Adrenal gland (tissue), 12 donors: Measurements from ENCODE around the gene SCG3. TPM values are rescaled to one million over a fixed set of nuclear protein-coding genes. Genes with fewer than 3 reads are reported as not detected.
A peak's percentile ranks its signal among the peaks of the same experiment; 100 is the strongest.
"Not testable (repeated sequence)": the region's sequence is repeated elsewhere in the genome, so short reads cannot be mapped to it uniquely, and the experiment has no call there.

Experiments
- DNase-seq, 7 donors: peaks; one replicate each; pipeline ENCODE4 v3.0.0-alpha.2; 2019 to 2020
- H3K27ac ChIP-seq, 5 donors: fragments of 200-600 bp; sonication (generic) in 4 of 5; 1 replicate in 3 of 5; 2 replicates in 2 of 5; pipeline versions ENCODE4 v1.5.1 to v1.8.0; 2016 to 2020; ENCODE audit warnings: mild to moderate bottlenecking in 1 of 5
- H3K27me3 ChIP-seq: fragments of 200-600 bp; 2 replicates; pipeline ENCODE4 v1.8.0; 2021
- H3K36me3 ChIP-seq, 2 donors: fragments of 200-600 bp; replicated peaks in 1 of 2; 1 replicate in 1 of 2; 2 replicates in 1 of 2; pipeline versions ENCODE4 v1.5.1 to v1.8.0; 2018 to 2022
- H3K4me1 ChIP-seq, 2 donors: fragments of 200-600 bp; replicated peaks in 1 of 2; 1 replicate in 1 of 2; 2 replicates in 1 of 2; pipeline versions ENCODE4 v1.5.1 to v1.8.0; 2018 to 2021
- H3K4me3 ChIP-seq, 4 donors: fragments of 200-600 bp; sonication (generic) in 3 of 4; one replicate each; pipeline ENCODE4 v1.5.1; 2016 to 2018
- H3K9me3 ChIP-seq, 3 donors: fragments of 200-600 bp; sonication (generic) in 1 of 3; replicated peaks in 1 of 3; 1 replicate in 2 of 3; 2 replicates in 1 of 3; pipeline versions ENCODE4 v1.5.1 to v1.8.0; 2016 to 2021
- POLR2A ChIP-seq, 2 donors: fragments of 450-650 bp; IDR thresholded peaks; one replicate each; pipeline ENCODE4 v1.6.1; 2017; ENCODE audit warnings: antibody characterized with exemption in 2 of 2, mild to moderate bottlenecking in 2 of 2, moderate library complexity in 1 of 2
- WGBS, 4 donors: extraction: QIAGEN DNeasy Blood & Tissue Kit in 2 of 4; methylation state at CpG; one replicate each; pipeline versions ENCODE4 v1.1.5 to v1.1.7; 2013 to 2017; 5-methylcytosine and 5-hydroxymethylcytosine counted together
- intact Hi-C, 2 donors: fragments of 100-400 bp; cut with DNase I; formaldehyde crosslinking; loops; one replicate each; pipeline versions ENCODE4 v1.14.1 to v1.15.0; 2022 to 2023
- polyA plus RNA-seq, 3 donors: library from polyadenylated mRNA; stranded (reverse); fragments of 200-250 nt in 2 of 3; fragments of 350-450 nt in 1 of 3; fragmentation: Illumina TruSeq in 1 of 3; extraction: RNeasy Lipid Tissue Mini Kit (QIAGEN cat#74804) in 1 of 3; gene quantifications; one replicate each; pipeline ENCODE4 v1.2.3, GENCODE V29; 2013 to 2014
- total RNA-seq, 9 donors: library from RNA; depleted of rRNA in 4 of 9; stranded (reverse); fragments of >200 nt in 4 of 9; fragments of 120-200 nt in 1 of 9; fragmentation: NEBNext Ultra II Directional in 1 of 9; extraction: Animal tissue kit (Norgen Biotek cat#: 25700) in 1 of 9; gene quantifications; one replicate each; pipeline versions ENCODE4 v1.1.0 to v1.2.4, GENCODE V29; 2013 to 2023
- TF ChIP-seq, protein P1 (sequence below), 6 experiments: fragments of 450-650 bp in 4 of 6; fragments of 200-600 bp in 2 of 6; sonication (generic) in 1 of 6; IDR thresholded peaks; 1 replicate in 5 of 6; 2 replicates in 1 of 6; pipeline versions ENCODE4 v1.5.1 to v1.8.0; 2016 to 2021; ENCODE audit warnings: antibody characterized with exemption in 6 of 6, mild to moderate bottlenecking in 2 of 6, moderate library complexity in 1 of 6
- donor health status: healthy with polysubstance abuse.
- donor health status: Bipolar disorder and iron deficiency.
- donor health status: DM: yes; HTN: yes; CAD: no.
- donor health status: DM: no; HTN: no; CAD: no.
- donor health status: DM: no; HTN: no; CAD: no.
- donor health status: DM: yes; HTN: yes; CAD: no.

Gene SCG3
- total and polyA plus RNA-seq, 12 donors = 0.14 to 18.5 (median 2.7) TPM; not detected in 2

DNA sequence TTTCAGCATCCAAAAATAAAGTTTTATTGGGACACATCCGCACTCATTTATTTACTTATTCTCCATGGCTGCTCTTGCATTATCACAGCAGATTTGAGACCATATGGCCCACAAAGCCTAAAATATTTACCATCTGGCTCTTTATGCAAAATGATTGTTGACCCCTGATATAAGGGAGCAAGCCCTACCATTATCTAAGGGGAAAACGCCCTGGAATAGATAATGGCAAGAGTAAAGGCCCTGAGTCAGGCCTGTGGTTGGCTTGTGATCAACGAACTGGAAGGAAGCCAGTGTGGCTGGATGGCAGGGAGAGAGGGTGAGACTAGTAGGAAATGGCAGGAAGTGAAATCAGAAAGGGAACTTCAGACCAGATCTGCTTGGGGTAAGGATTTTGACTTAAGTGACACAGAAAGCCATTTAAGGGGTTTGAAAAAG lies 34.2 kb upstream of the SCG3 start:
- H3K4me3 ChIP-seq = no peak overlapping the region
- no peaks in the 10 kb centered on the region for H3K36me3 ChIP-seq
- WGBS, 4 donors = 41 to 55% (median 51%) methylated on average over 3 of the region's 3 CpGs
- TF ChIP-seq POLR2A (IDR thresholded peaks at IDR 0.05) = no peak
- TF ChIP-seq, protein P1, sequence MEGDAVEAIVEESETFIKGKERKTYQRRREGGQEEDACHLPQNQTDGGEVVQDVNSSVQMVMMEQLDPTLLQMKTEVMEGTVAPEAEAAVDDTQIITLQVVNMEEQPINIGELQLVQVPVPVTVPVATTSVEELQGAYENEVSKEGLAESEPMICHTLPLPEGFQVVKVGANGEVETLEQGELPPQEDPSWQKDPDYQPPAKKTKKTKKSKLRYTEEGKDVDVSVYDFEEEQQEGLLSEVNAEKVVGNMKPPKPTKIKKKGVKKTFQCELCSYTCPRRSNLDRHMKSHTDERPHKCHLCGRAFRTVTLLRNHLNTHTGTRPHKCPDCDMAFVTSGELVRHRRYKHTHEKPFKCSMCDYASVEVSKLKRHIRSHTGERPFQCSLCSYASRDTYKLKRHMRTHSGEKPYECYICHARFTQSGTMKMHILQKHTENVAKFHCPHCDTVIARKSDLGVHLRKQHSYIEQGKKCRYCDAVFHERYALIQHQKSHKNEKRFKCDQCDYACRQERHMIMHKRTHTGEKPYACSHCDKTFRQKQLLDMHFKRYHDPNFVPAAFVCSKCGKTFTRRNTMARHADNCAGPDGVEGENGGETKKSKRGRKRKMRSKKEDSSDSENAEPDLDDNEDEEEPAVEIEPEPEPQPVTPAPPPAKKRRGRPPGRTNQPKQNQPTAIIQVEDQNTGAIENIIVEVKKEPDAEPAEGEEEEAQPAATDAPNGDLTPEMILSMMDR (IDR thresholded peaks at IDR 0.05) = no peak
- no peaks in the 10 kb centered on the region for H3K27me3 ChIP-seq
- no peak overlapping the region for H3K27ac ChIP-seq
- intact Hi-C loops = no loop called here
- DNase-seq = peak; percentile 45 to 71 (median 67)
- H3K4me1 ChIP-seq = no peaks in the 10 kb centered on the region
- H3K9me3 ChIP-seq = no peaks in the 10 kb centered on the region

DNA sequence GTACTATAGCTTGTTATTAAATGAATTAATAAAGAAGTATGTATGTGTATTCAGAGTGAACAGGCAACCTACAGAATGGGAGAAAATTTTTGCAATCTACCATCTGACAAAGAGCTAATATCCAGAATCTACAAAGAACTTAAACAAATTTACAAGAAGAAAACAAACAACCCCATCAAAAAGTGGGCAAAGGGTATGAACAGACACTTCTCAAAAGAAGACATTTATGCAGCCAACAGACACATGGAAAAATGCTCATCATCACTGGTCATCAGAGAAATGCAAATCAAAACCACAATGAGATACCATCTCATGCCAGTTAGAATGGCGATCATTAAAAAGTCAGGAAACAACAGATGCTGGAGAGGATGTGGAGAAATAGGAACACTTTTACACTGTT lies 33.2 kb upstream of the SCG3 start:
- H3K4me3 ChIP-seq, DNase-seq, H3K9me3 ChIP-seq, H3K4me1 ChIP-seq, H3K27ac ChIP-seq, intact Hi-C loops, H3K27me3 ChIP-seq, H3K36me3 ChIP-seq: not testable (repeated sequence)
- 73 to 82% (median 75%) methylated on average over 1 of the region's 1 CpG; no CpG with 5 or more reads in 1 of the 4 donors for WGBS, 4 donors

DNA sequence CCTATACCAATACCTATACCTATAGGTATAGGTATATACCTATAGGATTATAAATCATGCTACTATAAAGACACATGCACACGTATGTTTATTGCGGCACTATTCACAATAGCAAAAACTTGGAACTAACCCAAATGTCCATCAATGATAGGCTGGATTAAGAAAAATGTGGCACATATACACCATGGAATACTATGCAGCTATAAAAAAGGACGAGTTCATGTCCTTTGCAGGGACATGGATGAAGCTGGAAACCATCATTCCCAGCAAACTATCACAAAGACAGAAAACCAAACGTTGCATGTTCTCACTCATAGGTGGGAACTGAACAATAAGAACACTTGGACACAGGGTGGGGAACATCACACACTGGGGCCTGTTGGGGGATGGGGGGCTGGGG lies 32.7 kb upstream of the SCG3 start:
- H3K4me1 ChIP-seq, H3K9me3 ChIP-seq, H3K27ac ChIP-seq, DNase-seq, H3K4me3 ChIP-seq, intact Hi-C loops, H3K27me3 ChIP-seq, H3K36me3 ChIP-seq: not testable (repeated sequence)
- 66 to 76% (median 71%) methylated on average over 4 of the region's 4 CpGs for WGBS, 4 donors

DNA sequence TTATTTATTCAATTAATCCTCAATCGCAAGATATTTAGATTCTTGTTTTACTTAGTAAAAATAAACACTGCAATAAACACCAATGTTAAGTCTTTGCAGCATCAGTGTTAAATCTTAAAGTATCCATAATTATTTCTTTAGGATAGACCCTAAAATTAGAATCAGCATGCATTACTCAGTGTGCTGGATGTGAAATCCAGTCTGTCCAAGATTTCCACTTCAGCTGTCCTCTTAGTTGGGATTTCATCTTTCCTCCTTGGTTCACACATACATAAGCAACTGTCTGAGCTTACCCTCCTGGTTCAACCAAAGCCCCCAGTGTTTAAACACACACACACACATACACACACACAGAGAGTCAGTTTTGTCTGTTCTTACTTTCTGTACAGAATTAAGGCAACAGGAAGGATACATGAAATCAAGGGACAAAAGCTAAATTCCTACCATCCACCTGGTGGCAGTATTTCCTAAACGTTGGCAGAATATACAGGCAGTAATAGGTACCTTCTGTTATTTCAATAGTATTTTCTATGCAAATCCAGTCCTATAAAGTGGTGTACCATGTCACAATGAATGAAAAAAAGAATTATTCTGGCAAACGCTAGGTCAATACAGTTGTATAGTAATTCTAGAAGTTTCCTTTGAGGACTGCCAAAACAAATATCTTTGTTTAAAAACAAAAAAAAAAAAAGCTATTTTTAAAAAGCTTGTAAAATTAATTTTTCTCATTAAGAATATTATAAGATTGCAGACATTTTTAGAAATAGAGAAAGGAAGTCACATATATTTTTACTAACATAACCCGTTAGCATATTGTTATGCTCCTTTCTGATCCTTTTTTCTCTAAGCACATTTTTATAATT lies 31.4 kb upstream of the SCG3 start:
- TF ChIP-seq POLR2A (IDR thresholded peaks at IDR 0.05) = no peak
- TF ChIP-seq, protein P1 (IDR thresholded peaks at IDR 0.05) = peak; percentile 55 to 91 (median 81)
- no peak overlapping the region for H3K4me3 ChIP-seq
- intact Hi-C loops = loop anchor here (2.0 to 5.0 kb wide), 2 partner anchors 122 to 127 kb away; no protein-coding TSS in a partner anchor
- no peaks in the 10 kb centered on the region for H3K9me3 ChIP-seq
- WGBS, 4 donors = 33 to 39% (median 34%) methylated on average over 4 of the region's 4 CpGs
- no peaks in the 10 kb centered on the region for H3K27me3 ChIP-seq
- H3K4me1 ChIP-seq = no peaks in the 10 kb centered on the region
- no peak overlapping the region for H3K27ac ChIP-seq
- no peaks in the 10 kb centered on the region for H3K36me3 ChIP-seq
- DNase-seq = peak in 5 of 7 donors; percentile 20 to 59 (median 51)

DNA sequence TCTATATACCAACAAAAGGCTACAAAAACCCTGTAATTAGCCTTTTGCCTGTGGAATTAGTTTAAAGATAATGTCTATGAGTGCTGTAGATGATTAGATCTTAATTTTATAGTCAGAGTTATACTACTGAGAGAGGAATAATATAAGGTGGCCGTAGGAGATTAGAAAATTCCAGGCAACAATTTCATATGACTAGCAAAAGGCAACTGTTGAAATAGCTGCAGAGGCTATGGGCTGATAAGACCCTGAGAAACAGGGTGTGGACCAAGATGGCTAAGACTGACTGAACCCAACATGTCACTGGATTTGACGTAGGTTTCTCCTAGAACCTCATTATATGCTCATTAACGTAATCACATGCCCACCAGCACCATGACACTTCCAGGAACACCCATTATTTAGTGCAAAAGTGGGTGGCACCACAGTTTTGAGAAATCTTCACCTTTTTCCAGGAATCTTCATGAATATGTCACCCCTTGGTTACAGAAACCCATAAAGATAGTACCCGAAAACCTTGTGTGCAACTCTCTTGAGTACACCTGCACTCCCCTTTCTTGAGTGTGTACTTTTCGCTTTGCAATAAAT lies 29.1 kb upstream of the SCG3 start:
- Histone ChIP-seq H3K4me1 (no peaks in the 10 kb centered on the region), H3K9me3 (no peaks in the 10 kb centered on the region), H3K27me3 (no peaks in the 10 kb centered on the region), H3K4me3 (no peak overlapping the region), H3K27ac (no peak overlapping the region), H3K36me3 (no peaks in the 10 kb centered on the region)
- intact Hi-C loops = loop anchor here in 1 of 2 donors (5.0 kb wide), 1 partner anchor 120 kb away; no protein-coding TSS in a partner anchor
- WGBS, 4 donors = 74 to 85% (median 80%) methylated on average over 5 of the region's 5 CpGs
- DNase-seq = no peak
- no peak for TF ChIP-seq POLR2A (IDR thresholded peaks at IDR 0.05)
- TF ChIP-seq, protein P1 (IDR thresholded peaks at IDR 0.05) = no peak

DNA sequence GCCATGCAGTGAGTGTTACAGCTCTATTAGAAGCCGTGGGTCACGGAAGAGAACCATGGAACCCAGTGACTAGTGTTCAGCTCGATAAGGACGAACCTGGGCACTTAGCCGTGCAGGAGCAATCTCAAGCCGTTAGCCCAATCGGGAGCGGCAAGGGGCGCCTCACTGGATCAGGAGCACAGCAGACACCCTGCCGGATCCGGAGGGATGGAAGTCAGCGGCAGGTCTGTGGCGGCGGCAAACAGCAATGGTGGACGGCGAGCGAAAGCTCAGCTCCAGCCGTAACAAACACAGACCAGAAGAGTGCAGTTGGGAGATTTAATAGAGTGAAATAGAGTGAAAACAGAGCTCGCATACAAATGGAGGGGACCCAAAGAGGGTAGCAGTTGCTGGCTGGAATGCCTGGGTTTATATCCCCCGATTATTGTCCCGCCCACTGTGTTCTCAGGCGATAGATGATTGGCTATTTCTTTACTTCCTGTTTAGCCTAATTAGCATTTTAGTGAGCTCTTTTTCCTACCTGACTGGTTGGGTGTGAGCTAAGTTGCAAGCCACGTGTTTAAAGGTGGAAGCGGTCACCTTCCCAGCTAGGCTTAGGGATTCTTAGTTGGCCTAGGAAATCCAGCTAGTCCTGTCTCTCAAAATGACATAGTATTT lies 25.8 kb upstream of the SCG3 start:
- H3K27me3 ChIP-seq, intact Hi-C loops, H3K36me3 ChIP-seq, H3K27ac ChIP-seq, H3K4me1 ChIP-seq, H3K4me3 ChIP-seq, H3K9me3 ChIP-seq, DNase-seq: not testable (repeated sequence)
- WGBS, 4 donors = 85 to 94% (median 92%) methylated on average over 24 of the region's 24 CpGs
